22Rv1 (cell line): ENCODE data around the gene UROD.

Experiments
- H3K27ac ChIP-seq: fragments of 450-650 bp; 2 replicates; pipeline ENCODE4 v1.5.1; 2017
- CTCF ChIP-seq: fragments of 450-650 bp; IDR thresholded peaks from 2 replicates; pipeline ENCODE4 v1.5.1; 2017; ENCODE audit warnings: mild to moderate bottlenecking
- ZFX ChIP-seq: fragments of 450-650 bp; IDR thresholded peaks from 2 replicates; pipeline ENCODE4 v1.6.1; 2017; ENCODE audit warnings: antibody characterized with exemption, borderline replicate concordance

Gene UROD

GRCh38 chr1:45003741-45004140 is 8.3 kb upstream of the UROD start:
- no peak overlapping the region for H3K27ac ChIP-seq

GRCh38 chr1:45004281-45004920 is 7.7 kb upstream of the UROD start:
- TF ChIP-seq CTCF: no peak
- no peak for TF ChIP-seq ZFX
- no peak overlapping the region for H3K27ac ChIP-seq

More at GRCh38 chr1:45003741-45004140, 8.3 kb upstream of the UROD start:
- no peak for TF ChIP-seq CTCF
- TF ChIP-seq ZFX: no peak

GRCh38 chr1:45005761-45006160 is 6.3 kb upstream of the UROD start:
- H3K27ac ChIP-seq: no peak overlapping the region
- TF ChIP-seq CTCF (no peak), ZFX (no peak)

DNA sequence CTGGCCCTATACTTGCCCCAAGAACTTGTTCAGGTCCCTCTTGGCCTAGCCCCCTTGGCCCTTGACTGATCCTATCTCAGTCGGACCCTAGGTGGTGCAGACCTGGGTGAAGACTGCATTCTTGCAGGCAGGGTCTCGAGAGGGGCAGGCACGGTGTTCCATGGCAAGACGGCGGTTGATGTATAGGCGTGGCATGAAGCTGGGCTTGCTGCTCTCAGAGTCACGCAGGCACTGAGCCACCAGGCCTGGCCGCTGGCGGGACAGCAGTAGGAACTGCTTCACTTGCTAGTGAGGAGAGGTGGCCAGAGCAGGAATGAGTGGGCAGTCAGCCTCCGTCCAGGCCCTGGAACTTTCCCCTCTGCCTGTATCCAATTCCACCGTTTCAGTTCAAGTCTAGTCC is 4.7 kb upstream of the UROD start:
- TF ChIP-seq CTCF (no peak), ZFX (no peak)
- H3K27ac ChIP-seq: no peak overlapping the region

DNA sequence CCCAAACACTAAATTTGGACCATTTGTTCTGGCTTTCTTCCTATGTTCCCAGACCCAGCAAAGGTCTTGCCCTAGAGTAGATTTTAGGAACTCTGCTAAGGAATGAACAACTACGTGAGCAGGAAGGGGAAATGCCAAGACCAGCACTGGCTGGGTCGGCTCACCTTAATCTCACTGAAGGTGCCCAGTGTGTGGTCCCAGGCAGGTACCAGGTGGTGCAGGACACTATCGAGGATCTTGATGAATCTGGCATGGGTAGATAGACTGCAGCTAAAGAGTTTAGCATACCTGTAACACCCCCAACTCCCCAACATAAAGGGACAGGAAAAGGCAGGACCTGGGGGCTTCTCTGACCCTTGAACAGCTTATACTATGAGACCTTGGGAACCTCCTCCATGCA is 4.0 kb upstream of the UROD start:
- no peak overlapping the region for H3K27ac ChIP-seq
- TF ChIP-seq CTCF (no peak), ZFX (no peak)

DNA sequence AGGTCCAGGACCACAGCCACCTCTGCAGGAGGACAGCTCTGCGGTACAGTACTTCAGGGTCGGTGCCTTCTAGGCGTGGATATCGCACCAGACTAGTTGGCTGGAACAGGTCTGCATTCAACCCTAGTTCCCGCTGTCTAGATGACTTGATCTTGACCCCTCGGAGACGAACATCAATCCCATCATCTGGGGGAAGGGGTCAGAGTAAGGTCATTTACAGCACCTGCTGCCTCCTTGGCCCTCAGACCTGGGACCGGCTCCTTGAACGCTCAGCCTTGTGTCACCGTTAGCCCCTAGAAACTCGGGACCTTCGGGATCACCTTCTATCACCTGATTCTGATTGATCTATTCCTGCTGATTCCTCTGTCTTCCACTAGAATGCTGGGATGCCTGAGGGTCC is 3.5 kb upstream of the UROD start:
- H3K27ac ChIP-seq: no peak overlapping the region

More for the DNA sequence above, 3.5 kb upstream of the UROD start:
- TF ChIP-seq ZFX (no peak), CTCF (no peak)
